HG02678 (cell line): ENCODE measurements around the gene GSTM1.

ENCODE experiments used
- ATAC-seq: cut with Tn5 transposase; IDR thresholded peaks from one replicate; pipeline ENCODE4 v1.9.1; 2021; ENCODE audit warnings: mild to moderate bottlenecking, moderate library complexity; ENCODE audit not compliant: unreplicated experiment

GSTM1 gene

DNA sequence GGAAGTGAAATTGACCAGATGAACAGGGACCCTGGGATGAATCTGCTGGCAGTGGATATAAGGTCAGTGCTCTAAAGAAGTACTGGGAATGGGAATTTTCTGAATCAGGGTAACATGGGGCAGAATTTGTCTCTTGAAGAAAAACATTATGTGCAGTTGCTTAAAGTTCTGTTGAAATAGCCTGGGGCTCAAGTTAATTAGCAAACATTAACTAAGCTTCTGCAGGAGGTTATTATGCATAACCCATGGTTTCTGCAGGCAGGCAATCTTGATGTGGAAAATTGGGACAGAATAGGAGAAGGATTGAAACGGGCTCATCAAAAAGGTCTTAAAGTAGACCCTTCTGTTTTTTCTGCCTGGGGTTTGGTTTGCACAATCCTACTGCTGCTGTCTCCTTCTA, 38.4 kb downstream of the GSTM1 start:
- no peak for ATAC-seq

DNA sequence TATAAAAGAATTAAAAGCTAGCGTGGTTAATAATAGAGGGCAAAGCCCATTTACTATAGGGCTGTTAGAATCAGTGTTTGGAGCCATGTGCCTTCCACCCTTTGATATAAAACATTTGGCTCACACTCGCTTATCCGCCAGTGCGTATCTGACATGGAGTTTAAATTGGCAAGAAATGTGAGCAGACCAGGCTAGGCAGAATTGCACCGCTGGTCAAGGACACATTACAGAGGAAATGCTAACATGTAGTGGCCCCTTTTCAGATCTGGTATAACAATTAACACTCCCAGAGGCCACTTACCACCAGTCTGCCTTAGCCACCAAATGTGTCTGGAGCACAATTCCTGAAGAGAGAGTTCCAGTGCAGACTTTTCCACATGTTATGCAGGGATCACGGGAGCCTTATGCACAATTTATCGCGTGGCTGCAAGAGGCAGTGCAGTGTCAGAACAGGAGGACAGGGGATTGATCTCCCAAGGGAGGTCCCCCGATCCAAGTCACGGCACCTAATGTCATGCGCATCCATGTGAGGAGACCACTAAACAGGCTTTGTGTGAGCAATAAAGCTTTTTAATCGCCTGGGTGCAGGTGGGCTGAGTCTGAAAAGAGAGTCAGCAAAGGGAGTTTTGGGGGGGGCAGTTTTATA, 39.2 kb downstream of the GSTM1 start:
- ATAC-seq, result no peak

DNA sequence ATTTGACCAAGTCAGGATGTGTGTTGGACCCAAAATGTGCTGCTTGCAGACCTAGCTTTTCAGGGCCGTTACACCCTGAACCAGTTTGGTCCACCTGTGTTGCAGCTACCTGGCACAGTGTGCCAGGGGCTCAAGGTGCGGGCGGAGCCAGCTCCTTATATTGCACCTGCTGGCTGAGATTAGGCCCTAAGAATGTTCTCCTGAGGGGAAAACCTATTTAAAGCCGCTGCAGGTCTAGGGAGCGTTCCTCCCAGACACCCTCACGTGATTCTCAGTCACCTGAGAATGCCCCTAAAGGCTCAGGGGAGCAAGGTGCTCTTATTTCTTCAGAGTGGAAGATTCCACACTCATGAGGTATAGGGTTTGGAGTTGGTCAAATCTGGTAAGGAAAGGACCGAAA, 41.3 kb downstream of the GSTM1 start:
- ATAC-seq, result no peak

DNA sequence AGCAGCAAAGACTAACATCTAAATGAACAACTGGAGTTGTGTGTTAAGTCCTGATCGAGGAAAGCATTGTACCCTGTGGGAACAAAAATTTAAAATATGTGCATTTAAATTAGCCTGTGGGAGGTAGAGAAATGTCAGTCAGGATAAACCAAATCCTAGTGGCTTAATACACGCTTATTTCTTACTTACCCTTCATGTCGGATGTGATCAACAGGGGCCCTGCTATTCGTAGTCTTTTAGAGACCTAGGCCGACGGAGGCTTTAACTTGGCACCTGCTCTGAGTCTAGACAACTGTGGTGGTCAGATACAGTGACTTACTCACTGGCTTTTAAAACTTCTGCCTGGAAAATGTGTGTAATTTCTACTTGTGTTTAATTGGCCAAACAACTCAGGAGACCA, 43.0 kb downstream of the GSTM1 start:
- ATAC-seq, result no peak

DNA sequence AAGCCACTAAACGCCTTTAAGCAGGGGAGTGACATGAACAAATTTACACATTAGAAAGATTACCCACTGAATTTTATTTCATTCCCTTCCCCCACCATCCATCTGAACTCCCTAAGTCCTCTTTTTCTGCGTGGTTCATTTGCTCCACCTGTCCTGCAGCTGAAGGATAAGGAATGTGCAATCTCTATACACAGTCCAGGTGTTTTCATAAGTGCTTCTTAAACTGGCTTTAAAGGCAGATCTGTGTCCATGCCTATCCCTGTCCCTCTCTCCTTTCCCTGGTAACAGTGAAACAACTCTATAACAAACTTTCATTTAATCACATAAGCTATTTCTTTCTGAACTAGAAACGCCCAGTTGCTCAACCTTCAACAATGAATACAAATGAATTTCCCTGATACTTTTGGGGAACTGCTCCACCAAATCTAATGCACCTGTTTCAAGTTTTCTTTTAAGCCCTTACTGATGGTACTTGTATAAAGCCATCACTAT, 44.8 kb downstream of the GSTM1 start:
- no peak for ATAC-seq

DNA sequence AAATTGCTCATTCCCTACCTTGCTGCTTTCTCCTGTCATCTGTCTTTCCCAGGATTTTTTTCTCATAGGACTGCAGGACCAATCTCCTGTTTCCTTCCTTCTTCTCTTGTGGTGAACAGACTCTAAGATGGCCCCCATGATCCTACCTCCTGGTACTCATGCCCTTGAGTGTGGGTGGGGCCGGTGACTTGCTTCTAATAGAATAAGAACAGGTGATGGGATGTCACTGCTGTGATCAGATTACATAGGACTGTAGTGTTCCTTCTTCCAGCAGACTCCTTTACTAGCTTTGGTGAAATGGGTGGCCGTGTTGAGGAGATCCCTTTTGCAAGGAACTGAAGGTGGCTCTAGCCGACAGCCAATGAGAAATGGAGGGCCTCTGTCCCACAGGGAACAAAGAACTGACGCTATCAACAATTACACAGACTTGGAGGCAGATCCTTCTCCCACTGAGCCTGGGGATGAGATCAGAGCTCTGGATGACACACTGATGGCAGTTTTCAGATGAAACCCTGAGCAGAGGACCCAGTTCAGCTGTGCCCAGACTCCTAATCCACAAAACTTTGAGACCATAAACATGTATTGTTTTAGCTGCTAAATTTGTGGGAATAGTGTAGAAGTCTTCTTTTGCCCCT, 45.7 kb downstream of the GSTM1 start:
- no peak for ATAC-seq

DNA sequence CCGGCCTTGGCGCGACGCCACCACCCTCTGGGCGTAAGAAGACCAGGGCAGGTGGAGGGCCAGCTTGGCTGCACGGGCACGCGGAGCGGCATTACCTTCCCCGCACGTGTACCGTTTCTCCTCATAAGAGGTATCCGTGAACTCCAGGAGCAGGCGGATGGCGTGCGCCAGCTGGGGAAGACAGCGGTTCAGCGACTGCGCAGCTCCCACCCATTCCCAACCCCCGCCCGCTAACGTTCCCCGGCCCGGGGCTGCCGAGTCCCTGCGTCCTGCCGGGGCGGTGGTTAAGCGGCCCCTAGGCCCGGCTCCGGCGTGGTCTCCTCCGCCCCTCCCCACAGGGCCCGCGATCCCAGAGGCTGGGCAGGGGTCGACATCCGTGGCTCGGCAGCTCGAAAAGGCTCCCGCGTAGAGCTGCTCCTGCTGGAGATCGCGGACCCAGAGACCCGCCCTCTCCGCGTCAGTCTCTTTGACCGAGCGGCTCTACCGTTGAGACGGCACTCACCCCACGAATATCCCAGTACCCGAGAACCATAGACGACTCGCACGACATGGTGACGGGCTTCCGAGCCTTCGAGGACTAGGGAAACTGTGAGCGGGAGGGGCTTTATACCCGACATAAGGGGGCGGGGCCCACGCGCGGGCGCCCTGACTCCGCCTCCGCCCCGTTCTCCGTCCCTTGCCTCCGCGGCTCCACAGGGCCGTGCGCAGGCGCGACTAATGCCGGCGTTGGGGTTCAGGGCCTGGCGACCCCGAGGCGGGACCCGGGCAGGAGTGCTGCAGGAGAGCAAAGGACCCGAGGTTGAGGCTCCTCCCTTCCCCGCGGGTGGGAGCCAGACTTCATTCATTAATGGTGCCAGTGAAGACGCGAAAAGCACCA, 52.4 kb downstream of the GSTM1 start:
- ATAC-seq, result peak; percentile 83

DNA sequence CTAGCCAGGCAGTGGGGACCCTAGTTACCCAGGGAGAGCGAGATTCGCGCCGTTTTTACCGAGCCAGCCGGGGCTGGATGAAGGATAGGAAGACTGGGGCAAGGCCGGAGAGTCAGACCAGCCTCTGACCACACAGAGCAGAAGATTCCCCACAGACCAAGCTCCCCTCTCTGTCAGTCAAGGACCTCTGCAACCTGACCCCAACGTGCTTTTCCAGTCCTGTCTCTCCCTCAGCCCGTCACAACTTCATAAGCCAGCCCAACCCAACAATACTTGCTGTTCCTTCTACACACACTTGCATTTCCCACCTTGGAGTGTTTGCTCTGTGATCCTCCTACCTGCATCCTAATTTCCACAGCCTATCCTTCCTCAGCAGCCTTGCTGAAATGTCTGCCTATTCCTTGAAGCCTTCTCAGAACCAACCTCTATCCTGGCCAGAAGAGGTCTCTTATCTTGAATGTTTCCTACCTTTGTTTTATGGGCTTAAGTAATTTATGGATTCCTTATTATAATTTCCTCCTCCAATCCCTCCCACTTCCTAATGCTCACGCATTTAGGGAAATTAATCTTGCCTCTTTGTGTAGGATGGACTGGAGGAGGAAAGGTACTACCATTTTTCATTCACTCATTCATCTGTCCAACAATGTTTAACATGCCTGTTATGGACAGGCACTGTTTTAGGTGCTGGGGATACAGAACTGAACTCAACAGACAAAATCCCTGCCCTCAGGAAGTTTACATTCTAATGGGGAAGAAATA, 53.2 kb downstream of the GSTM1 start, which contains the start of gene GSTM3:
GSTM3 (minus strand) TSS at position 424 of the 759 bp plus-strand sequence. CDS start 751 bp downstream, outside the sequence.
- peak; percentile 10 for ATAC-seq
